ENCODE measurements around the gene CCDC148. TPM values are rescaled to one million over a fixed set of nuclear protein-coding genes. Genes with fewer than 3 reads are reported as not detected.
A peak's percentile ranks its signal among the peaks of the same experiment; 100 is the strongest.
"Not testable (repeated sequence)": the region's sequence is repeated elsewhere in the genome, so short reads cannot be mapped to it uniquely, and the experiment has no call there.

Gene CCDC148
- total RNA-seq, 3 donors from 2014 or later: 0.14 TPM; not detected in 2

DNA sequence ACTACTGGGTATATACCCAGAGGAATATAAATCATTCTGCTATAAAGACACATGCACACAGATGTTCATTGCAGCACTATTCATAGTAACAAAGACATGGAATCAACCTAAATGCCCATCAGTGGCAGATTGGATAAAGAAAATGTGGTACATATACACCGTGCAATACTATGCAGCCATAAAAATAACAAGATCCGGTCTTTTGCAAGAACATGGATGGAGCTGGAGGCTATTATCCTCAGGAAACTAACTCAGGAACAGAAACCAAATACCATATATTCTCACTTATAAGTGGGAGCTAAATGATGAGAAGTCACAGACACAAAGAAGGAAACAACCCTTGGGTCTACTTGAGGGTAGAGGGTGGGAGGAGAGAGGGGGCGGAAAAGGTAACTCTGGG is 16.7 kb upstream of the CCDC148 start:
- not testable (repeated sequence) for H3K9me3 Mint-ChIP-seq; ATAC-seq; H3K27me3 Mint-ChIP-seq (ENCODE audit: low read depth); DNase-seq; H3K4me3 Mint-ChIP-seq
- H3K4me1 Mint-ChIP-seq (ENCODE audit: low read depth): peaks cover 23% of the 10 kb centered on the region
- H3K36me3 Mint-ChIP-seq (ENCODE audit: insufficient read depth): peaks cover 11% of the 10 kb centered on the region

DNA sequence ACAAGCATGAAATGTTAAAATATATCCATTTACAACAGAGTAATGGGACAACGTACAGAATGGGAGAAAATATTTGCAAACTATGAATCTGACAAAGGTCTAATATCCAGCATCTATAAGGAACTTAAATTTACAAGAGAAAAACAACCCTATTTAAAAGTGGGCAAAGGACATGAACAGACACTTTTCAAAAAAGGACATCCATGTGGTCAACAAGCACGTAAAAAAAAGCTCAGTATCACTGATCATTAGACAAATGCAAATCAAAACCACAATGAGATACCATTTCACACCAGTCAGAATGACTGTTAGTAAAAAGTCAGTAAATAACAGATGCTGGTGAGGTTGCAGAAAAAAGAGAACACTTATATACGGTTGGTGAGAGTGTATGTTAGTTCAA is 16.3 kb upstream of the CCDC148 start:
- DNase-seq; H3K9me3 Mint-ChIP-seq; H3K27me3 Mint-ChIP-seq (ENCODE audit: low read depth); ATAC-seq; H3K4me3 Mint-ChIP-seq: not testable (repeated sequence)
- Mint-ChIP-seq H3K36me3 (ENCODE audit: insufficient read depth) (peaks cover 11% of the 10 kb centered on the region), H3K4me1 (ENCODE audit: low read depth) (peaks cover 19% of the 10 kb centered on the region)

GRCh38 chr2:158467248-158467647 is 10.7 kb upstream of the CCDC148 start:
- Mint-ChIP-seq H3K9me3 (no peaks in the 10 kb centered on the region), H3K27me3 (ENCODE audit: low read depth) (no peaks in the 10 kb centered on the region), H3K4me3 (no peak overlapping the region), H3K4me1 (ENCODE audit: low read depth) (peaks cover 3% of the 10 kb centered on the region), H3K36me3 (ENCODE audit: insufficient read depth) (peaks cover 8% of the 10 kb centered on the region)
- ATAC-seq: no peak
- no peak for DNase-seq

- no peaks in the 10 kb centered on the region for H3K9me3 Mint-ChIP-seq
- H3K4me3 Mint-ChIP-seq: no peak overlapping the region
- ATAC-seq (peak; percentile 71 to 82), DNase-seq (no peak)
- H3K4me1 Mint-ChIP-seq (ENCODE audit: low read depth): peaks cover 11% of the 10 kb centered on the region
- no peaks in the 10 kb centered on the region for H3K27me3 Mint-ChIP-seq (ENCODE audit: low read depth)
- peaks cover 2% of the 10 kb centered on the region for H3K36me3 Mint-ChIP-seq (ENCODE audit: insufficient read depth)
These were observed 8.1 kb upstream of the CCDC148 start for GRCh38 chr2:158464426-158465281.

GRCh38 chr2:158463496-158464095 is 7.0 kb upstream of the CCDC148 start:
- H3K27me3 Mint-ChIP-seq (ENCODE audit: low read depth): no peaks in the 10 kb centered on the region
- DNase-seq (no peak), ATAC-seq (no peak)
- H3K4me3 Mint-ChIP-seq: no peak overlapping the region
- no peaks in the 10 kb centered on the region for H3K9me3 Mint-ChIP-seq
- H3K4me1 Mint-ChIP-seq (ENCODE audit: low read depth): peaks cover 12% of the 10 kb centered on the region
- H3K36me3 Mint-ChIP-seq (ENCODE audit: insufficient read depth): no peaks in the 10 kb centered on the region

DNA sequence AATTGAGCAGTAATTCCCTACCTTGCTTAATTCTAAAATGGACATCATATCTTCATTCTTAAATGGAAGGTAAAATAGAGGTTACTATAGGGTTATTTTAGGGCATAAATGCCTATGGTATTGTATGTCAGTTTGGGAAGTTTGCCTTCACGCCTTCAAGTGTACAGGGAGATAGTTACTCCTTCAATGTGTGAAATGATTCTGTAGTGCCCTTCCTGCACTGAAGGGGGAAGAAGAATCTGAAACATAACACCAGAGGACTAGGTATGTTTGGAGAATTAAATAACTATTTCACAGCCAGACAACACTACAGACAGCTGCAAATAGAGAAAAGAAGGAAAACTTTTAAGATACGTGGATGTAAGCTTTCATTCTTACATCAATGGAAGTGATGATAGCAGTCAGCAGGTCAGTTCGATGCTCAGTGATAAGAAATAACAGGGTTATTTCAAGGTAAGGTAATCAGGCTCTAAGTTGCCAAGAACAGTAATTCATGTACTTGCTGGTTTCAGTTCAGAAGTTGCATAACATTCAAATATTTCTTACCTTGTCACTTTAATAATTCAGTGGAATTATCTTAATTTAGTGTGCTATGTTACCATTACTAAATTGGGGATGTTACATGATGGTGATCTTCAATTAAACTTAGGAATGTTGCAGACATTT is 4.2 kb upstream of the CCDC148 start:
- Mint-ChIP-seq H3K9me3 (no peaks in the 10 kb centered on the region), H3K27me3 (ENCODE audit: low read depth) (no peaks in the 10 kb centered on the region), H3K36me3 (ENCODE audit: insufficient read depth) (no peaks in the 10 kb centered on the region), H3K4me3 (no peak overlapping the region), H3K4me1 (ENCODE audit: low read depth) (peaks cover 25% of the 10 kb centered on the region)
- no peak for ATAC-seq
- DNase-seq: no peak

DNA sequence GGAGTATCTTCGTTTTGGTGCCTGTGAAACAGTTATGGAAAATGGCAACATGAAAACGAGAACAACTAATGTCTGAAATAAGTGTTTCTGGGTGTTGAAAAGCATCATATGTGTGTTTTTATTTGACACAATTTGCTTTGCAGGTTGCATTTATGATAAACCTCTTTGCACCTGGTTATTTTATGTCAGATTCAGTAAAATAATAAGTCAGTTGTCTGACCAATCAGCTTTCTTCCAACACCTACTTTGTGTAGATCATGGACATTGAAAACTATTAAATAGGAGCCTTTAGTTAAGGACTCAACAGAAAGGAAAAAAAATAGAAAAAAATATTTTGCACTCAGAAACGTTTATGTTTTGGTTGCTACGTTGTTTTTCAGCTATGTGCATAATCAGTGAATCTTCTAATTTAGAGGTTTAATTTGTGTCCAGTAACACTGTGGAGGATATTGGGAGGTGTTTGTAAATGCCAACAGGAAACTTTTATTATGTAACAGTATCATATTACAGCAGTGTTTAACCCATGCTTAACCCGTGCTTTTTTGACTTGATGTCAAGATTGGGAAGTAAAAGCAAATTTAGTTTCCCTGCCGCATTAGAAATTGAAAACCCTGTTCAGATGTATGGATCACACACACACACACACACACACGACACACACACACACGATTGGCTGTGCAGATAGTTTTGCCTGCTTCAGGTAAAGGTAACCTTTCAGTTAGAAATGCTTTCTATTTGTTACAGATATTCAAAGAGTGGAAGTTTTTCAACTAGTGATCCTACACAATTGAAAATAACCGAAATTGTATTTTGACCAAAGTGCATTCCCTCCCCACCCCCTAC is 2.8 kb upstream of the CCDC148 start:
- H3K36me3 Mint-ChIP-seq (ENCODE audit: insufficient read depth): no peaks in the 10 kb centered on the region
- no peak for DNase-seq
- no peaks in the 10 kb centered on the region for H3K9me3 Mint-ChIP-seq
- H3K4me1 Mint-ChIP-seq (ENCODE audit: low read depth): peaks cover 23% of the 10 kb centered on the region
- H3K27me3 Mint-ChIP-seq (ENCODE audit: low read depth): peaks cover 3% of the 10 kb centered on the region
- ATAC-seq: no peak
- peak overlapping the region; percentile 92 for H3K4me3 Mint-ChIP-seq

DNA sequence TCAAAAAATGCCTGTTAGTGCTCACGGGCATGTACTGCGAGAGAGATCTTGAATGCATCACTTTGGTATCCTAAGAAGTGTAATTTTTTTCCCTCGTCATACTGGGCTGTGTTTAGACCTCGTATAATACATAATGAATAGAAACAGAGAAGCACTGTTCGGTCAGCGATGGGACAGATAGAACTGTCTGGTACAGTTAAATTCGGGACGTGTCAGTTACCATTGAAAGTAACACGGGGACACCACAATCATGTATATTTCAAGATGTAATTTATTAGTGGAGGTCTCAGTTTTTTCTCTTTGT is 2.0 kb upstream of the CCDC148 start:
- ATAC-seq (no peak), DNase-seq (no peak)
- Mint-ChIP-seq H3K9me3 (no peaks in the 10 kb centered on the region), H3K4me3 (peak overlapping the region; percentile 92), H3K36me3 (ENCODE audit: insufficient read depth) (no peaks in the 10 kb centered on the region), H3K4me1 (ENCODE audit: low read depth) (peaks cover 23% of the 10 kb centered on the region), H3K27me3 (ENCODE audit: low read depth) (peaks cover 3% of the 10 kb centered on the region)

GRCh38 chr2:158457826-158458616 is 1.5 kb upstream of the CCDC148 start:
- peaks cover 3% of the 10 kb centered on the region for H3K27me3 Mint-ChIP-seq (ENCODE audit: low read depth)
- H3K4me3 Mint-ChIP-seq: peak overlapping the region; percentile 92
- DNase-seq: peak; percentile 44
- H3K36me3 Mint-ChIP-seq (ENCODE audit: insufficient read depth): no peaks in the 10 kb centered on the region
- peak; percentile 55 to 61 for ATAC-seq
- no peaks in the 10 kb centered on the region for H3K9me3 Mint-ChIP-seq
- H3K4me1 Mint-ChIP-seq (ENCODE audit: low read depth): peaks cover 23% of the 10 kb centered on the region

- Mint-ChIP-seq H3K27me3 (ENCODE audit: low read depth) (peaks cover 3% of the 10 kb centered on the region), H3K4me1 (ENCODE audit: low read depth) (peaks cover 23% of the 10 kb centered on the region), H3K4me3 (peak overlapping the region; percentile 92), H3K36me3 (ENCODE audit: insufficient read depth) (no peaks in the 10 kb centered on the region), H3K9me3 (no peaks in the 10 kb centered on the region)
- DNase-seq (peak; percentile 32), ATAC-seq (peak; percentile 50 to 52)
These were observed 706 bp upstream of the CCDC148 start for GRCh38 chr2:158457092-158457825.

DNA sequence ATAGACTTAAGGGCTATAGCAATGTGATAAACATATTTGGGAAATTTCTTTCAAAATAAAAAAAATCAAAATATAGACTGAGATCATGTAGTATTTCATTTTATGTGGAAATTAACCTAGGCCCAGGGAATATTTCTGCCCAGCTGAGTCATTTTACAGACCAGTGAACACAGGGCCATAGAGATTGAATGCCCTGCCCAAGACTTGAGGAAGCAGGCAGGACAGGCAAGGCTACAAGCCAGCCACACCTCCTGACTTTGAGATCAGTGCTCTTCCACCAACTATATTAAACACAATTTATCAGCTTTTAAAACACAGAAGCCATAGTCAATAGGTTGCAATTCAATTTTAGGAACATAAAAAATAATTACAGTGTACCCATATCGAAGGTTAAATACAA is 12.9 kb downstream of the CCDC148 start:
- no peaks in the 10 kb centered on the region for H3K36me3 Mint-ChIP-seq (ENCODE audit: insufficient read depth)
- no peaks in the 10 kb centered on the region for H3K27me3 Mint-ChIP-seq (ENCODE audit: low read depth)
- no peak overlapping the region for H3K4me3 Mint-ChIP-seq
- no peaks in the 10 kb centered on the region for H3K9me3 Mint-ChIP-seq
- H3K4me1 Mint-ChIP-seq (ENCODE audit: low read depth): no peaks in the 10 kb centered on the region
- no peak for ATAC-seq
- no peak for DNase-seq

- H3K36me3 Mint-ChIP-seq (ENCODE audit: insufficient read depth); H3K27me3 Mint-ChIP-seq (ENCODE audit: low read depth); DNase-seq; H3K4me1 Mint-ChIP-seq (ENCODE audit: low read depth); H3K9me3 Mint-ChIP-seq; ATAC-seq; H3K4me3 Mint-ChIP-seq: not testable (repeated sequence)
These were observed 17.5 kb downstream of the CCDC148 start for GRCh38 chr2:158439062-158439461.

- not testable (repeated sequence) for H3K27me3 Mint-ChIP-seq (ENCODE audit: low read depth); H3K36me3 Mint-ChIP-seq (ENCODE audit: insufficient read depth); H3K4me3 Mint-ChIP-seq; H3K9me3 Mint-ChIP-seq; DNase-seq; ATAC-seq; H3K4me1 Mint-ChIP-seq (ENCODE audit: low read depth)
These were observed 22.8 kb downstream of the CCDC148 start for GRCh38 chr2:158433716-158434115.

Data from activated T-cell treated with anti-CD3 and anti-CD28 coated beads, Interleukin-2, amount 50 U/mL, for 4 hours (primary cell).